Measurements from ENCODE around the gene GMPR2. TPM values are rescaled to one million over a fixed set of nuclear protein-coding genes. Genes with fewer than 3 reads are reported as not detected.

The GMPR2 gene
- total and polyA plus RNA-seq, 2 of the 13 experiments (the other 11 are each of a cell fraction or from before 2014, with no cell fraction given): 210 to 273 TPM

DNA sequence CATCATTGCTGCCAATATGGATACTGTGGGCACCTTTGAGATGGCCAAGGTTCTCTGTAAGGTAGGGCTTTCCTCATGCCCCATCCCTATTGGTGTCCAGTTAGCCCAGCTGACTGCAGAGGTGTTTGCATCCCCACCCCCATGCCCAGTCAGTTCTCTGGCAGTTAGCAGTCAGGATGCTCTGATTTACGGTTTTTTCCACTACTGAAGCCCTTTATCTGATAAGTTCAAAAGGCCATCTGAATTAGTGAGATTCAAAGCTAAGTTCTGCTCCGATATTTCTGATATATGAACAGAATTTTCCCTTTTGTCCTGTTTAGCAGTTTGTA is 773 bp downstream of the GMPR2 start (continued):
- TF ChIP-seq ZNF33A (CRISPR knock-in tag; IDR thresholded peaks at IDR 0.05; ENCODE audit: borderline replicate concordance) (no peak), SYNCRIP (IDR thresholded peaks at IDR 0.05; ENCODE audit: insufficient read depth, low read depth, low read length) (no peak), ZNF263 (CRISPR knock-in tag; IDR thresholded peaks at IDR 0.05) (no peak), KDM1A (CRISPR knock-in tag; IDR thresholded peaks at IDR 0.05) (peak; percentile 19; the same call in 1 of the 2 replicates), THYN1 (CRISPR knock-in tag; IDR thresholded peaks at IDR 0.05; ENCODE audit: borderline replicate concordance, low read depth) (no peak), POLR2G (IDR thresholded peaks at IDR 0.05; ENCODE audit: low read depth, low read length) (no peak), U2AF2 (IDR thresholded peaks at IDR 0.05; ENCODE audit: low read depth, low read length) (no peak), ZNF44 (CRISPR knock-in tag; IDR thresholded peaks at IDR 0.05) (no peak), HOXA5 (CRISPR knock-in tag; IDR thresholded peaks at IDR 0.05) (no peak), GPN1 (CRISPR knock-in tag; IDR thresholded peaks at IDR 0.05; ENCODE audit: borderline replicate concordance) (no peak), RNF2 (conservative IDR thresholded peaks at IDR 0.05; ENCODE audit: low read depth) (no peak), ZNF660 (CRISPR knock-in tag; IDR thresholded peaks at IDR 0.05; ENCODE audit: borderline replicate concordance, low read depth) (no peak), POLR2A (IDR thresholded peaks at IDR 0.05; ENCODE audit: insufficient read depth in 1 of 2, low read depth in 2 of 2, low read length in 2 of 2) (no peak), MBD4 (IDR thresholded peaks at IDR 0.05; ENCODE audit: borderline replicate concordance, low read length) (no peak), CC2D1A (CRISPR knock-in tag; IDR thresholded peaks at IDR 0.05) (no peak), ZNF225 (CRISPR knock-in tag; IDR thresholded peaks at IDR 0.05) (no peak)
- TF ChIP-seq, protein P1, sequence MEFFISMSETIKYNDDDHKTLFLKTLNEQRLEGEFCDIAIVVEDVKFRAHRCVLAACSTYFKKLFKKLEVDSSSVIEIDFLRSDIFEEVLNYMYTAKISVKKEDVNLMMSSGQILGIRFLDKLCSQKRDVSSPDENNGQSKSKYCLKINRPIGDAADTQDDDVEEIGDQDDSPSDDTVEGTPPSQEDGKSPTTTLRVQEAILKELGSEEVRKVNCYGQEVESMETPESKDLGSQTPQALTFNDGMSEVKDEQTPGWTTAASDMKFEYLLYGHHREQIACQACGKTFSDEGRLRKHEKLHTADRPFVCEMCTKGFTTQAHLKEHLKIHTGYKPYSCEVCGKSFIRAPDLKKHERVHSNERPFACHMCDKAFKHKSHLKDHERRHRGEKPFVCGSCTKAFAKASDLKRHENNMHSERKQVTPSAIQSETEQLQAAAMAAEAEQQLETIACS (CRISPR knock-in tag; IDR thresholded peaks at IDR 0.05): no peak
- TF ChIP-seq, protein P2, sequence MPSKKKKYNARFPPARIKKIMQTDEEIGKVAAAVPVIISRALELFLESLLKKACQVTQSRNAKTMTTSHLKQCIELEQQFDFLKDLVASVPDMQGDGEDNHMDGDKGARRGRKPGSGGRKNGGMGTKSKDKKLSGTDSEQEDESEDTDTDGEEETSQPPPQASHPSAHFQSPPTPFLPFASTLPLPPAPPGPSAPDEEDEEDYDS (CRISPR knock-in tag; IDR thresholded peaks at IDR 0.05): 0 out of 2 replicates have a peak, but pooled peaks have one; percentile 13
- TF ChIP-seq, protein P3, sequence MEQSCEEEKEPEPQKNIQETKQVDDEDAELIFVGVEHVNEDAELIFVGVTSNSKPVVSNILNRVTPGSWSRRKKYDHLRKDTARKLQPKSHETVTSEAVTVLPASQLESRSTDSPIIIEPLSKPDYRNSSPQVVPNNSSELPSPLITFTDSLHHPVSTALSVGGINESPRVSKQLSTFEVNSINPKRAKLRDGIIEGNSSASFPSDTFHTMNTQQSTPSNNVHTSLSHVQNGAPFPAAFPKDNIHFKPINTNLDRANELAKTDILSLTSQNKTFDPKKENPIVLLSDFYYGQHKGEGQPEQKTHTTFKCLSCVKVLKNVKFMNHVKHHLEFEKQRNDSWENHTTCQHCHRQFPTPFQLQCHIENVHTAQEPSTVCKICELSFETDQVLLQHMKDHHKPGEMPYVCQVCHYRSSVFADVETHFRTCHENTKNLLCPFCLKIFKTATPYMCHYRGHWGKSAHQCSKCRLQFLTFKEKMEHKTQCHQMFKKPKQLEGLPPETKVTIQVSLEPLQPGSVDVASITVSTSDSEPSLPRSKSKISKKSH (CRISPR knock-in tag; IDR thresholded peaks at IDR 0.05; ENCODE audit: borderline replicate concordance): no peak
- TF ChIP-seq, protein P4, sequence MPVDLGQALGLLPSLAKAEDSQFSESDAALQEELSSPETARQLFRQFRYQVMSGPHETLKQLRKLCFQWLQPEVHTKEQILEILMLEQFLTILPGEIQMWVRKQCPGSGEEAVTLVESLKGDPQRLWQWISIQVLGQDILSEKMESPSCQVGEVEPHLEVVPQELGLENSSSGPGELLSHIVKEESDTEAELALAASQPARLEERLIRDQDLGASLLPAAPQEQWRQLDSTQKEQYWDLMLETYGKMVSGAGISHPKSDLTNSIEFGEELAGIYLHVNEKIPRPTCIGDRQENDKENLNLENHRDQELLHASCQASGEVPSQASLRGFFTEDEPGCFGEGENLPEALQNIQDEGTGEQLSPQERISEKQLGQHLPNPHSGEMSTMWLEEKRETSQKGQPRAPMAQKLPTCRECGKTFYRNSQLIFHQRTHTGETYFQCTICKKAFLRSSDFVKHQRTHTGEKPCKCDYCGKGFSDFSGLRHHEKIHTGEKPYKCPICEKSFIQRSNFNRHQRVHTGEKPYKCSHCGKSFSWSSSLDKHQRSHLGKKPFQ (CRISPR knock-in tag; IDR thresholded peaks at IDR 0.05; ENCODE audit: insufficient replicate concordance): no peak
- TF ChIP-seq, protein P5, sequence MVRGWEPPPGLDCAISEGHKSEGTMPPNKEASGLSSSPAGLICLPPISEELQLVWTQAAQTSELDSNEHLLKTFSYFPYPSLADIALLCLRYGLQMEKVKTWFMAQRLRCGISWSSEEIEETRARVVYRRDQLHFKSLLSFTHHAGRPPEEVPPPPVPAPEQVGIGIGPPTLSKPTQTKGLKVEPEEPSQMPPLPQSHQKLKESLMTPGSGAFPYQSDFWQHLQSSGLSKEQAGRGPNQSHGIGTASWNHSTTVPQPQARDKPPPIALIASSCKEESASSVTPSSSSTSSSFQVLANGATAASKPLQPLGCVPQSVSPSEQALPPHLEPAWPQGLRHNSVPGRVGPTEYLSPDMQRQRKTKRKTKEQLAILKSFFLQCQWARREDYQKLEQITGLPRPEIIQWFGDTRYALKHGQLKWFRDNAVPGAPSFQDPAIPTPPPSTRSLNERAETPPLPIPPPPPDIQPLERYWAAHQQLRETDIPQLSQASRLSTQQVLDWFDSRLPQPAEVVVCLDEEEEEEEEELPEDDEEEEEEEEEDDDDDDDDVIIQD (CRISPR knock-in tag; IDR thresholded peaks at IDR 0.05; ENCODE audit: low read depth): no peak
- TF ChIP-seq, protein P6, sequence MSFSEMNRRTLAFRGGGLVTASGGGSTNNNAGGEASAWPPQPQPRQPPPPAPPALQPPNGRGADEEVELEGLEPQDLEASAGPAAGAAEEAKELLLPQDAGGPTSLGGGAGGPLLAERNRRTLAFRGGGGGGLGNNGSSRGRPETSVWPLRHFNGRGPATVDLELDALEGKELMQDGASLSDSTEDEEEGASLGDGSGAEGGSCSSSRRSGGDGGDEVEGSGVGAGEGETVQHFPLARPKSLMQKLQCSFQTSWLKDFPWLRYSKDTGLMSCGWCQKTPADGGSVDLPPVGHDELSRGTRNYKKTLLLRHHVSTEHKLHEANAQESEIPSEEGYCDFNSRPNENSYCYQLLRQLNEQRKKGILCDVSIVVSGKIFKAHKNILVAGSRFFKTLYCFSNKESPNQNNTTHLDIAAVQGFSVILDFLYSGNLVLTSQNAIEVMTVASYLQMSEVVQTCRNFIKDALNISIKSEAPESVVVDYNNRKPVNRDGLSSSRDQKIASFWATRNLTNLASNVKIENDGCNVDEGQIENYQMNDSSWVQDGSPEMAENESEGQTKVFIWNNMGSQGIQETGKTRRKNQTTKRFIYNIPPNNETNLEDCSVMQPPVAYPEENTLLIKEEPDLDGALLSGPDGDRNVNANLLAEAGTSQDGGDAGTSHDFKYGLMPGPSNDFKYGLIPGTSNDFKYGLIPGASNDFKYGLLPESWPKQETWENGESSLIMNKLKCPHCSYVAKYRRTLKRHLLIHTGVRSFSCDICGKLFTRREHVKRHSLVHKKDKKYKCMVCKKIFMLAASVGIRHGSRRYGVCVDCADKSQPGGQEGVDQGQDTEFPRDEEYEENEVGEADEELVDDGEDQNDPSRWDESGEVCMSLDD (CRISPR knock-in tag; IDR thresholded peaks at IDR 0.05; ENCODE audit: borderline replicate concordance): no peak
